AG10803 (cell line): ENCODE data around the gene STPG2.

Source experiments
- DNase-seq: peaks from one replicate; pipeline ENCODE4 v3.0.0; 2010; ENCODE audit warnings: low read depth
- H3K4me3 ChIP-seq: 2 replicates; pipeline ENCODE4 v1.5.1; 2011; ENCODE audit warnings: mild to moderate bottlenecking, low read length, control low read depth
- CTCF ChIP-seq: conservative IDR thresholded peaks from 2 replicates; pipeline ENCODE4 v1.5.1; 2011; ENCODE audit warnings: mild to moderate bottlenecking, low read length, control low read depth, inconsistent platforms

Gene STPG2

GRCh38 chr4:97774347-97774989, 368.8 kb downstream of the STPG2 start:
- no peak for TF ChIP-seq CTCF
- H3K4me3 ChIP-seq: no peak overlapping the region
- no peak for DNase-seq

- DNase-seq: no peak
- H3K4me3 ChIP-seq: no peak overlapping the region
- no peak for TF ChIP-seq CTCF
Observed at GRCh38 chr4:97770222-97770621, 373.1 kb downstream of the STPG2 start.

DNA sequence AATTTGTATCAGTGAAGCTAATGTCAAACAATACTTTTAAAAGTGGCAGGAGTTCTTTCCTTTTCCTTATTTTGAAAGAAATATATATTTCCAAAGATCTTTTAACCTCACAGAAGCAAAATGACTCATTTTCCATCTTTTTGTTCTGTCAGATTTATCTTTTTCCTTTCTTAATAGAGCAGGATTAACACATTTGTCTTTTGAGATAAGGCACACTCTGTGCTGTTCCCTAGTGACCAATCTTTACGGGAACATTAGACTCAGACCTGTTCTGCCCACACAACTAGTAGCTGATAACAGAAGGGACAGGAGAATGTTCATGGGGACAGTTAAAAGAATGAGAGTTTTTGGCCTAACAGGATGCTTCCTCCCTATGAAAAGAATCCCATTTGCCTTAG, 381.2 kb downstream of the STPG2 start:
- no peak for DNase-seq
- no peak for TF ChIP-seq CTCF
- H3K4me3 ChIP-seq: no peak overlapping the region

- no peak for DNase-seq
- no peak overlapping the region for H3K4me3 ChIP-seq
- TF ChIP-seq CTCF: no peak
Observed at GRCh38 chr4:97761445-97762114, 381.7 kb downstream of the STPG2 start.

DNA sequence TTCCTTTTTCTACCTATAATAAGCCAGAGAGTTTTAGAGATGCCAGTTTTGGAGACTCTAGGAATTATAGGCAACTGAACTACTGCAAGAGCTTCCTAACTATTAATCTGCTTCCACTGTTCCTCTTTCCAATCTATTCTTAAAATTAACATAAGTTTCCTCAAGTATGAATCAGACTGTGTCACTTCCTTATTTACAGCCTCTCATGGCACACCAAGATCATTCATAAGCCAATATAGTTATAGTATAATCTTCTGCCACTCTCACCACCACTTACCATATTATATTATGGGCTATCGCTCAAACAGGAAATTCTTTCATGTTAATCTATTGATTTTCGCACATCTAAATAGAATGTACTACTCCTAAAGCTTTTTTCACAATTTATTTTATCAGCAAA, 383.5 kb downstream of the STPG2 start:
- TF ChIP-seq CTCF: no peak
- no peak for DNase-seq
- H3K4me3 ChIP-seq: no peak overlapping the region

DNA sequence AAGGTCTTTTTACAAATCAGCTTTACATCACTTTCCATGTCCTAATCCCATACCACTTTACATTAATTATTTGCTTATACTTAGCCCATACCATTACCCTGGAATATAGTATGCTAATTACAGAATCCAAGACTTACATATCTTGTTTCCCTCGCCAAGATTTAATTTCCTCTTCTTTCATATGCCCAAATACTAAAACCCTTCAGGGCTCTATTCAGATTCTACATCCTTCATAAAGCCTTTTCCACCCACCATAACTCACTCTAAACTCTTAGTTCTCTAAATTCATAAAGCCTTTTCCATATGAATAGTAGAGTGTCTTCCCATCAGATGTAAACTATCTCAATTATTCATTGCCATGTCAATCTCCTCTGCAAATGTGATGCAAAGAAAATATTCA, 390.7 kb downstream of the STPG2 start:
- no peak overlapping the region for H3K4me3 ChIP-seq
- no peak for DNase-seq
- no peak for TF ChIP-seq CTCF

DNA sequence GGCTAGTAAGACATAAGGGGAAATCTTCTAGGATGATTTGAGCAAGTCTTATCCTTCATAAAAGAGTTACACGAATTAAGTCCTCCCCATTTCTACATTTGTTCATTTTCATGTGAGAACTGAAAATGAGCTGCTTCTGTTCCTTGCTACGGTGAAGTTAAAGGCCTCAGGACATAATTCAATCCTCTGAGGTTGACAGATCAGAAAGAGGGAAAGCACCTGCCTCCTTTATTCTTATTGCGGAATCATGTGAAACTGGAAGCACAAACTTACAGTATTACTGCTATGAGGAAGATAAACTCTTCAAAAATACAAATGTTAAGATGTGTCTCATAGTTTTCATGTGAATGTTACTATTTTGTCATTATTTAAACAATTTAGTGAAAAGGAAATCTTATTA, 395.3 kb downstream of the STPG2 start:
- no peak for TF ChIP-seq CTCF
- no peak overlapping the region for H3K4me3 ChIP-seq
- DNase-seq: no peak
